Measurements from ENCODE around the gene ZNF501.

The ZNF501 gene
- 0.95 to 3.0 (median 2.4) reads per million in 4 donors for total RNA-seq

- DNase-seq: peak; percentile 58 to 87 (median 75)
These were observed at the start of gene ZNF501 for GRCh38 chr3:44729384-44729910. Gene ZNF501, plus strand, starts transcription at chr3:44729635. Its CDS starts 4,787 bp downstream, at chr3:44734422.

DNA sequence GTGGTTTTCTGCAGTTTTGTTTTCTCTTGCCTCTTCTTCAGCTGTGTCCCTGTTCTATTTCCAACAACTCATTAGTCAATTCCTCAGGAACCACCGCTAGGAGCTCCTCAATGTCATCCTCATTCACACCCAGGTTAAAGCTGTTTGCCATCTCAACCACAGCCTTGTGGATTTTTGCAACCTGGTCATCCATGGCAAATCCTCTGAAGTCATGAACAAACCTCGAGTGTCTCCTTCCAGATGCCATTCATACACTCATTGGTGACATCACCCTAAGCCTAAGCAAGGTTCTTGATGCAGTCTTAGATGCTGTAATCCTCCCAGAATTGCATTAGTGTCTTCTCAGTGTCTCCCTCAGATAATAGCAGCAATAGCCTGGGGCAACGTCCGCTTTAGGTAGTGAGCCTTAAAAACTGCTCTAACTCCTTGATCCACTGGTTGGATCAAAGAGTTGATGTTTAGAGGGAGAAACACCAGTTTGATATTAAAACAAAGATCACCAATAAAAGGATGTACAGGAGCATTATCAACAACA, 48.4 kb upstream of the ZNF501 start:
- DNase-seq: no peak

- DNase-seq: no peak
These were observed 47.1 kb upstream of the ZNF501 start for GRCh38 chr3:44682182-44682896.

- DNase-seq: peak in 3 of 5 donors; percentile 15 to 55 (median 16)
These were observed 44.2 kb upstream of the ZNF501 start for GRCh38 chr3:44685128-44685800.

- DNase-seq: no peak
These were observed 41.5 kb upstream of the ZNF501 start for GRCh38 chr3:44687898-44688297.

GRCh38 chr3:44712455-44713075, 16.9 kb upstream of the ZNF501 start, which contains the start of gene ZNF502:
Gene ZNF502, plus strand, starts transcription at chr3:44712660. Its CDS starts 7,602 bp downstream, at chr3:44720262.
- DNase-seq: peak; percentile 9 to 46 (median 41)

GRCh38 chr3:44721231-44722102, 8.0 kb upstream of the ZNF501 start:
- DNase-seq: no peak

DNA sequence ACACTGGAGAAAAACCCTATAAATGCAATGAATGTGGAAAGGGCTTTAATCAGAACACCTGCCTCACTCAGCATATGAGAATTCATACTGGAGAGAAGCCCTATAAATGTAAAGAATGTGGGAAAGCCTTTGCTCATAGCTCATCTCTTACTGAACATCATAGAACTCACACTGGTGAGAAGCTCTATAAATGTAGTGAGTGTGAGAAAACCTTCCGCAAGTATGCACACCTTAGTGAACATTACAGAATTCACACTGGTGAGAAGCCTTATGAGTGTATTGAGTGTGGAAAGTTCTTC, 7.4 kb upstream of the ZNF501 start:
- DNase-seq: no peak

GRCh38 chr3:44734646-44735168, 5.3 kb downstream of the ZNF501 start:
- DNase-seq: no peak

DNA sequence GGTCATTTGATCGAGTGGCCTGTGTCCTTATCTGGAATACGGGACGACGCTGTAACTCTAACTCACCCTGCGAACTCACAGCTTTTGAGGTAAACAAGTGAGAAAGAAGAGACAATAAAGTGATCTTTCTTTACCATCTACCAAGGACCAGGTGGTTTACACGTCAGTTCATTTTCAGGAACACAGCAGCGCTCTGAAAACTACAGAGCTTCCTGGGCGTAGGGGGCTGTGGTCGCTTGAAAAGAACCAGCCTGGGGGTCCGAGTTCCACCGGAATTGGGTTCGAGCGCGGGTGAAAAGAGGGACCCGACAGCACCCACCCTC, 31.6 kb downstream of the ZNF501 start:
- peak in 1 of 5 donors; percentile 2 for DNase-seq

GRCh38 chr3:44761424-44762169, 32.2 kb downstream of the ZNF501 start, which contains the start of the genes KIAA1143 and KIF15:
Gene KIAA1143, minus strand, starts transcription at chr3:44761619. Its CDS starts 17 bp downstream, at chr3:44761602.
Gene KIF15, plus strand, starts transcription at chr3:44761794. Its CDS starts 72 bp downstream, at chr3:44761866.
- DNase-seq: peak; percentile 89 to 97 (median 94)

- DNase-seq: peak in 1 of 5 donors; percentile 20
These were observed 32.8 kb downstream of the ZNF501 start for GRCh38 chr3:44762170-44762677.

GRCh38 chr3:44762690-44763089, 33.3 kb downstream of the ZNF501 start:
- DNase-seq: no peak

GRCh38 chr3:44764248-44764647, 34.8 kb downstream of the ZNF501 start:
- no peak for DNase-seq

GRCh38 chr3:44771424-44772098, 42.1 kb downstream of the ZNF501 start:
- DNase-seq: no peak

GRCh38 chr3:44772099-44772442, 42.6 kb downstream of the ZNF501 start:
- no peak for DNase-seq

DNA sequence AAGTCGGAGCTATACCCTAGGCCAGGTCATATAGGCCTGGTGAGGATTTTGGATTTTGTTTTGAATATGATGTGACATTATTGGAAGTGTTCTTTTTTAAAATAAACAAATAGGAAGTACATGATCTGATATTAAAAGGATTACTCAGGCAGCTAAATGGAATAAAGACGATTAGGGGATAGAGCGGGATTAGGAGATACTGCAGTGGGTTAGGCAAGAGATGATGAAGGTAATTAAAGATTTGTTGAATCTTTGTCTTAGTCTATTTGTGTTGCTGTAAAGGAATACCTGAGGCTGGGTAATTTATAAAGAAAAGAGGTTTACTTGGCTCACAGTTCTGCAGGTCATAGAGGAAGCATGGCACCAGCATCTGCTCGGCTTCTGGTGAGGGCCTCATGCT, 53.5 kb downstream of the ZNF501 start:
- DNase-seq: no peak
